HG03521 (cell line): ENCODE data around the gene PLEKHF1.
"Not testable (repeated sequence)": the region's sequence is repeated elsewhere in the genome, so short reads cannot be mapped to it uniquely, and the experiment has no call there.

Source experiments
- ATAC-seq: cut with Tn5 transposase; IDR thresholded peaks from one replicate; pipeline ENCODE4 v1.9.1; 2021; ENCODE audit warnings: mild to moderate bottlenecking, moderate library complexity; ENCODE audit not compliant: unreplicated experiment

The PLEKHF1 gene, protein sequence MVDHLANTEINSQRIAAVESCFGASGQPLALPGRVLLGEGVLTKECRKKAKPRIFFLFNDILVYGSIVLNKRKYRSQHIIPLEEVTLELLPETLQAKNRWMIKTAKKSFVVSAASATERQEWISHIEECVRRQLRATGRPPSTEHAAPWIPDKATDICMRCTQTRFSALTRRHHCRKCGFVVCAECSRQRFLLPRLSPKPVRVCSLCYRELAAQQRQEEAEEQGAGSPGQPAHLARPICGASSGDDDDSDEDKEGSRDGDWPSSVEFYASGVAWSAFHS

DNA sequence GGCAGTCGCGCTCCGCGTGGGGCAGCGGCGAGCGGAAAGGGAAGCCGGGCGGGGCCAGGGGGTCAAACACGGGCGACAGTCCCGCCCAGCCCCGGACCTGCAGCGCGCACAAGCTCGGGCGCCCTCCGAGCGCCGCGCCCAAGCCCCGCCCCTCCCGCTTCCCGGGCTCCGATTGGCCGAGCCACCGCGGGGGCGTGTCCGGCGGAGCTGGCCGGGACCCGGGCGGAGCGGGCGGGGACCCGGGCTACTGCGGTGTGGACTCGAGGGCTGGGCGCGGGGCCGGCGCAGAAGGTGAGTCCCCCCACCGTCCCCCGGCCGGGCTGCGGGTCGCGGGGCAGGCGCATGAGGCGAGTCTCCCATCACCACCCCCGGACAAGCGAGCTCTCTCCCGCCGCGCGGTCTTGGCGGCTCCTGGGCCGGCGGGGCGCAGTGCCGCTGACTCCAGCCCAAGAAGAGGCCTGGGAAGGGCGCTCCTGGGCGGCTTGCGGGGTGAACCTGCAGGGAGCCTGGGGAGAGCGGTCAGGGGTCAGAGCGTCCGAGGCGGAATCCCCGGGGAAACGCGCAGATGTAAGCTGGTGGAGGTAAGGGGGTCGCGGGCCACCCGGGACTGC lies at the start of gene PLEKHF1:
TSS of gene PLEKHF1 (plus strand) at position 247 of the 611 bp plus-strand sequence. CDS start 8,379 bp downstream, outside the sequence.
- ATAC-seq, result peak; percentile 89

DNA sequence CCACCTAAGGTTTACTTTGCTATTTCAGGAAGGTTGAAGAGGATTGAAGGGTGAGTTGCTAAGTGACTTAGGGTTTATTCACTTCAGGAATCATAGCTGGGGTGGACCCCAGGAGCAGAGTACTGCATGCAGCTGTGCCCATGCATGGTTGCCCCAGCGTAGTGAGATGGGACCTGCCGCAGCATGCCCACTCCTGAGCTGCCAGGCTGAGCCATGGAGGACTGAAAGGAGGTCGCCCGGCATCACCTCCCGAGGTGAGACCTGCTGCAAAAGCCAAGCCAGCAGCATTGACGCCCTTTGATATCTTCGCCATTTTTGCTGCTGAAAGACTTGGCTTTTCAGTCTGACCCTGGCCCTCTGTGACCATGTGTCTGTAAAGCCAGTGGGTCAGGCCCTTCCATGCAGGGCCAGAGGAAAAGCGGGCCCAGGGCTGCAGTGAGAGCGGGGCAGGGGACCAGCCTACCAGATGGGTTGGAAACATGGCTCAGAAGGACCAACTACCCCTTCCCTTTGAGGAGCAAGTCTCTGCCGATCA lies 49.3 kb upstream of the PLEKHF1 start:
- ATAC-seq, result no peak

DNA sequence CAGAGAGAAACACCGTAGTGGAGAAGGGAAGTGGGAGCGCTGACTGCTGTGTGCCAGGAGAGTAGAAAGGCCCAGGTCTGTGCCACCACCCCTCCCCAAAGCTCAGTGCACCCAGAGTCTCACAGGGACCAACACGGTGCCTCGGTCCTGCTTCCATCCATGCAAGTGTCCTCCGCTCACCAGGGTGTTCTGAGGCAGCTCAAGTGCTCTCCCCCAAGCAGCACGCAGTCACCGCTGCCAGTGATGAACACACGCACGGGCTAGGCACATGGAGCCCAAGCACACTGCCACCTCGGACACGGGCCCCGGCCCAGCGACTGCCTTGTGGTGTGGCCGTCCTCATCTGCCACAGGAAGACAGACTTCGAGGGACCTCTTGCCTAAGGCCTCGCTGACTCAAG lies 48.7 kb upstream of the PLEKHF1 start:
- no peak for ATAC-seq

DNA sequence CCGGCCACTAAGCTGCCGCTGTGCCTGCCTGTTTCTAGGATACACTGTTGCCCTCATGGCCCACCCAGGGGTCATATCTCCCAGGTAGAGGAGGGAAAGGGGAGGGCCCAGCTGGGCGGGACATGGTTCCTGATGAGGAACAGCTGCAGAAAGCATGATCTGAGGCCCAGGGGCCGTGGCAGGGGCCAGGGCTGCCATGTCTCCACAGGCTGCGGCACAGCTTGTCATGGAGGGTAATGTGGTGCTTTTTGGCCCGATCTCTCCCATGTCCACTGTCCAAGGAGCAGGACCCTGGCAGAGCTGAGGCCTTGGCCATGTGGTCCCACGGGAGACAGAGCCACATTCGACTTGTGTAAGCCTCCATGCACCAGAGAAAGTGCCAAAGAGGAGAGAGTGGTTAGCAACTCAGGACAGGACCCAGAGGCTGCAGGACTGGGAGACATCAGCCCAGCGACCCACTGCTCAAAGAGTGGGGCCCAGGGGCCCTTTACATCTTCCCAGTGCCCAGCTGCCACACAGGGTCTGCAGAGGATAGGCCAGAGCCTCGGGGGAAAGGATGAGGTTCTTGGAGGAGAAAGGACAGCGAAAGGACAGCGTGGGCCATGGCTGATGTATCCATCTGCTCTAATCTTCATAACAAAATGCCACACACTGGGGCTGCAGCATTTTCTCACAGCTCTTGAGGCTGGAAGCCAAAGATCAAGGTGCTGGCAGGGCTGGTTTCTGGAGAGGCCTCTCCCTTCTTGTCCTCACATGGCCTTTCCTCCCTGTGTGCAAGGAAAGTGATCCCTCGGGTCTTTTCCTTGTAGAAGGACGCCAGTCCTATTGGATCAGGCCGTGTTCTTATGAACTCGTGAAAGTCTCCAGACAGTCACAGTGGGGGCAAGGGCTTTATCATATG lies 47.6 kb upstream of the PLEKHF1 start:
- ATAC-seq, result no peak

DNA sequence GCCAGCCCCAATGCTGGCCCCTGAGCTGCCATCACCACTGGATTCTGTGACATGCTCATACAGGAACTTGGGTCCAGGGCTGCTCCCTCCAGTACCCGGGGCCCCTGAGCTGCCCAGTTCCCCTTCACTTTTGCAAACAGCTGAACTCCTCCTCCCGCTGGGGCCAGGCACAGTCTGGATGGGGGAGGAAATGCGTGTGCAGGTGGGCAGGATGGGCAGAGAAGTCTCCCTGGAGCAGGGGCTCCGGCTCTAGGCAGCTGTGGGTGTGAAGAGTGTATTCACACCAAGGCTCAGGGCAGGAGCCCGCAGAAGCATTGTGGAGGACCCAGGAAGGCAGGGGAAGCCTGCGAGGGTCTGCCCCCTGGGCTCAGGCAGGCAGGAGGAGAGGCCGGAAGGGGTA lies 46.8 kb upstream of the PLEKHF1 start:
- ATAC-seq, result no peak

DNA sequence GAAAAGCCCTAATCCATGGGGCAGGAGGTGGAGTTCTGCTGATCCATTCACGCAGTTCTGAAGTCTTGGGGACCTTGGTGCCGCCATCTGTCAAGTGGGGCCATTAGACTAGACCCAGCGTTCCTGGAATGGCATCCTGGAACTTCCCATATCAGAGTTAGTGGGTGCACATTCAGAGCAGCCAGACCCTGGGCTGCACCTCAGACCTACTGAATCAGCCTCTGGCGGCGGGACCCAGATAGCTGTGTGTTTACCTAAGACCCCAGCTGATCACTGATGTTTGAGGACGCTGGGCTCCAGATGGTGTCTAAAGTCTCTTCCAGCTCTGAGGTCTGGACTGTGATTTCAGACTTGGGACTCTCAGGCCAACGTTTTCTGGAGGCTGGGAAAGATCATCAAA lies 46.4 kb upstream of the PLEKHF1 start:
- ATAC-seq, result no peak

DNA sequence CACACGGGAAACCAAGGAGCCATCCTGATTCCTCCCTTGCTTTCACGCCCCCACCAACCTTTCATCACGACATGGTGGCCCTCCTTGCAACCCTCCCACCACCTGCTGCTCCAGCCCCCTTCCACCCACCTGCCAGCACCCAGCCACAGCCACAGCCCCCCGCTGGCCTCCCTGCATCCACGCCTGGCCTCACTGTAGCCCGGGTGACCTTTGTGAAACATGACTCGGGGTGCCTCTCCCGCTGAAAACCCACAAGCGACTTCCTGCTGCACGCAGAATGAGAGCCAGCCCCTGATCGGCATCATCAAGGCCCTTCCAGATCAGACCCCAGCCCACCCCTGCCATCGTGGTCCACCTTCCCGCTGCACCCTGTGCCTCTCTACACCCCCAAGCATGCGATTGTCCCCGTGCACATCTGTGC lies 44.3 kb upstream of the PLEKHF1 start:
- ATAC-seq, result no peak

DNA sequence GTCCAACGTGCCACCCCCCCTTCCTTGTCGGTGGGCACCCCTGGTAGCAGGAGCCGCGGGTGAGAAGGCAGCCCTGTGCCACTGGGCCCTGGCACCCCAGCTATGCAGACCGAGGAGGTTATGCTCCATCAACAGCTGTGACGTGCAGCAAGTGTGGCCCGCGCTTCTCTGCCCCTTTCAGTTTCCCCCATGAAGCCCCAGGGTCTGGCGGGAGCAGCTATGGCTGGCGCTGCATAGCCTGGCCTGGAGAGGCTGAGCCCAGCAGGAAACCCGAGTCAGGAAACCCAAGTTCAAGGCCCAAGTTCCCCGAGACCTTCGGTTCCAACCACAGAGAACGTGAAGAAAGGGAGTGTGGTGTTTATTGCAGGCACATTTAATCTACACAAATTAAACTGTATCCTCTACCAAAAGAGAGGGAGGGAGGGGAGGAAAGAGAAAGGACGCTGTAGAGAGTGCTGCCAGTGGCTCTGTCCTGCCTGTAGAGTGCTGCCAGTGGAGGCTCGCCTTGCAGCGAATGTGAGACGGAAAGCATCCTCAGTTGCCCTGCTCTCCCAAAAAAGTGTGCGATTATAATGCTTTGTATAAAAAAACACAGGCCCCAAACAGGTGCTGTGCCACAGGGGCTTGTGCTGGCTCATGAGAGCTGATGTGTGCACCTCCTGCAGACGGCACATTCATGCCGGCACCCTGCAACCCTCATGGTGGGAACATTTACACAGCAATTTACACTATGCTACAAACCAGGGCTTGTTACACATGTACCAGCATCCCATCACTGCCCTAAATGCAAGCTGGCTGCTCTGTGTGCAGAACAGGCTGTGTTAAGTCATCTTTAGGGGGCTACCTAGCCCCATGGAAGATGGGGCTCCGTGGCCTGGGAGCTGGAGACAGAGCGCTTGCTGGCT lies 42.8 kb upstream of the PLEKHF1 start:
- ATAC-seq, result no peak

DNA sequence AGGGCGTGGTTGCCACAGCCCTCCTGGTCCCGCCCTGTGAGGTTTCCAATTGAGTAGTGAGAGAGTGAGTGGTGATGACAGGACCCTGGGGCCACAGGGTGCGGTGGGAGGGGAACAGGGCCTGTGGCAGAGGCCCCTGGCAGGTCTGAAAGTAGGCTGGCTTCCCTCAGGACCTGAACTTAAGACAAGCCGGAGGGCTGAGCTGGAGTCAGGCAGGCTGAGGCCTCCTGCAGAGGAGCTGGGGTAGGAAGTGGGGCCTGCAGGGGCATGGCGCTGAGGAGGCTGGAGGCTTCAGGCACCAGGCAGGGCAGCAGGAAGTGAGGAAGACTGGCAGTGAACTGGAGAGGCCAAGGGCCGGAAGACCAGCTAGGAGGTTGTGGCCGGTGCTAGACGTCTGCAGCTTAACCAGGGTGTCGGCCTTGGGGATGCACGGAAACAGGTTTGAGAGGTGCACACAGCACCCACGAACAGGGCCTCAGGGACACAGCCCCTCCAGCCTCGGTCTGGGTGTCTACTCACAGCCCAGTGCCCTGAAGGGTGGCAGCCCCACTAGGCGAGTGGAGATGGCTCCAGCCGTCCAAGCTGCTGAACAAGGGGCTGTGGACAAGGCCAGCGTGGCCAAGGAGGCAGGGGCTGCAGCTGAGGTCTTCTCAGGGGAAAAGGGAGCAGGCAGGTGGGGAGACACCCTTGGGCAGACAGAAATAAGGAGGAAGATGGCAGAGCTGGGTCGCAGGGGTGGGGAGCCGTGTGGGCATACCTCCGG lies 41.4 kb upstream of the PLEKHF1 start:
- ATAC-seq, result no peak

DNA sequence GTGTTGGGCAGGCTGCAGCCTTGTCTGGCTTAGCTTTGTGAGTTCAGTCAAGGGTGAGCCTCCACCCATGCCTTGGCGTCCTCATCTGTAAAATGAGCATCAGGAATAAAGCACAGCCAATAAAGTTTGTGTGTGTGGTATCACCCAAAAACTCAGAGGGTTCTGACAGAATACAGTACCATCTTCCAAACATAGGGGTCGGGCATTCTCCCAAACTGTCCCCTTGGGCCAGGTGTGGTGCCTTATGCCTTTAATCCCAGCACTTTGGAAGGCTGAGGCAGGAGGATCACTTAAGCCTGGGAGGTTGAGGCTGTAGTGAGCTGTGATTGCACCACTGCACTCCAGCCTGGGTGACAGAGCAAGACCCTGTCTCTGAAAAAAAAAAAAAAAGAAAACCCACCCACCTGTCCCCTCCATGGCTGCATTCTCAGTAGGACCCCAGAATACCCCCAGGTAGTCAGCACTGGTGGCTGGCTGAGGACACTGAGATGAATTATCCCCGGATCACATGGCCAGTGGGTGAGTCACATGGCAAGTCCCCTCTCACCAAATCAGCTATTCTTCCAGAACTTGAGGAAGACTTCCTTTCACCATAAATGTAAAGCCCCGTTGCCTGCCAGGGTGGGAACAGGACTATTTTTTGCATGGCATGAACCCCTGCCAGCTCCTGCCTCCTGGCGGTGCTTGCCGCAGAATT lies 40.6 kb upstream of the PLEKHF1 start:
- ATAC-seq, result no peak

DNA sequence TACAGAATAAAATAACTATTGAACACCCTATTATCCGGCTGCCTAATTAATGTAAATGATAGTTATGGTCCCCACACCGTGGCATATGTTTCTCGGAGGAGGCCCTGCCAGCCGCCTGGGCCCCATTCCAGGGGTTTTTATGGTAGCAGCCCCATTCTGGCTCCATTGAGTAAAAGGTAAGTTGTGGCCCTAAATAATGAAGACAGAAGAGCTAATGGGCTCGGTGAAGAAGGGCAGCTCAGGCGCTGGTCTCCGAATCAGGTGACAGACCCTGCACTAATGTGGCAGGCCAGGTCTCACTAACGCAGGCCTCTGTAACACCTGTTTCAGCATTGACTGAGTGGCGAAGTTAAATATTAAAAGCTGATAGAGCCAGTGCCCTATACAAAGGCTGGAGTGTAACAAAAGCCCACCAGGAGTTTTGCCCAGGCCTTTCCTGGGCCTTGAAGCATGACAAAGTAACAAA lies 40.0 kb upstream of the PLEKHF1 start:
- no peak for ATAC-seq

DNA sequence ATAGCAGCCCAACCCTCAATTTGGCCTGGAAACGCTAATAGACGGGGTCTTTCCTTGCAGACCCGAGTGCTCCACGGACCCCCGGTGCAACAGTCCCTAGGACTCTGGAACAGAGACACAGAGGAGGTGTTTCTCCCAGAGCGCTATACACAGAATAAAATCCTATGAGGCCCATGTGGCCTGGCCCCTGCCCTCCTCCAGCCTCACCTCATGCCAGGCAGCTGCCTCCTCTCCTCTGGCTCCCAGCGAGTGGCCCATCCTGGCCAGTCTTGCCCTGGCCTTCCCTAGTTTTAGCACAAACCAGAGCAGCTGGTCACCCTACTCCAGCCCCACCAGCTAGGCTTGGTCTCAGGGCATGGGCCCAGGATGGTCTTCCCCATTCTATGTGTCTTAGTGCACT lies 38.9 kb upstream of the PLEKHF1 start:
- ATAC-seq, result no peak

DNA sequence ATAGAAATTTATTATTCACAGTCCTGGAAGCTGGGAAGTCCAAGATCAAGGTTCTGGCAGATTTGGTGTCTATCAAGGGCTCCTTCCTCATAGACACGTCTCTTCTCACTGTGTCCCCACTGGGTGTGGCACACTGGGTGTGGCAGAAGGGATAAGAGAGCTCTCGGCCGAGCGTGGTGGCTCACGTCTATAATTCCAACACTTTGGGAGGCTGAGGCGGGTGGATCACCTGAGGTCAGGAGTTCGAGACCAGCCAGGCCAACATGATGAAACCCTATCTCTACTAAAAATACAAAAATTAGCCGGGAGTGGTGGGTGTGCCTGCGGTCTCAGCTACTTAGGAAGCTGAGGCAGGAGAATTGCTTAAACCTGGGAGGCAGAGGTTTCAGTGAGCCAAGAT lies 38.4 kb upstream of the PLEKHF1 start:
- ATAC-seq, result not testable (repeated sequence)

DNA sequence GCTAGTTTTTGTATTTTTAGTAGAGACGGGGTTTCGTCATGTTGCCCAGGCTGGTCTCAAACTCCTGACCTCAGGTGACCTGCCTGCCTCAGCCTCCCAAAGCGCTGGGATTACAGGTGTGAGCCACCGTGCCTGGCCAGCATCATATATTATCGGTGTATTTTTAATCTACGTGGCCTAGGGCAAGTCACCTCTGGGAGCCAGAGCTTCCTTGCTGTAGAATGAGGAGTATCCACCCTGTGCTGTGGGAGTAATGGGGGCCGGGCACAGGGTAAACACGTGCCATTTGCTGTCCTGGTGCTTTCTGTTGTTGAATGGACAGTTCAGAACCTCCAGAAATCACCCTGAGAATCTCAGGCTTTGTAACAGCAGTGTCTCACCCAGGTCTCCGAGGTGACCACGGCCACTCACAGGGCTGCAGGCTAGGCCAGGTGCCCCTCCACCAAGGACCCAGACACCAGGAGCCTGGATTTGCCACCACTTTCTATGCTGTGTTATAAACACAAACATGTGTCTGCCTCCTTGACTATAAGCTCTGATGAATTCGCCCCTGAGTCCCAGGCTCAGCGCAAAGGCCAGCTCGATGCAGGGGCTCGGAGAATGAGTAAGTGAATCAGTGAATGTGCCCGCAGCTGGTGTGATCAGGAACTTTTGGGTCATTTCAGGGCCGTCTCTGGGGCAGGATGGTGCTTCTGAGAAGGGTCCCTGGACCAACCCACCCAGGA lies 36.4 kb upstream of the PLEKHF1 start:
- no peak for ATAC-seq

DNA sequence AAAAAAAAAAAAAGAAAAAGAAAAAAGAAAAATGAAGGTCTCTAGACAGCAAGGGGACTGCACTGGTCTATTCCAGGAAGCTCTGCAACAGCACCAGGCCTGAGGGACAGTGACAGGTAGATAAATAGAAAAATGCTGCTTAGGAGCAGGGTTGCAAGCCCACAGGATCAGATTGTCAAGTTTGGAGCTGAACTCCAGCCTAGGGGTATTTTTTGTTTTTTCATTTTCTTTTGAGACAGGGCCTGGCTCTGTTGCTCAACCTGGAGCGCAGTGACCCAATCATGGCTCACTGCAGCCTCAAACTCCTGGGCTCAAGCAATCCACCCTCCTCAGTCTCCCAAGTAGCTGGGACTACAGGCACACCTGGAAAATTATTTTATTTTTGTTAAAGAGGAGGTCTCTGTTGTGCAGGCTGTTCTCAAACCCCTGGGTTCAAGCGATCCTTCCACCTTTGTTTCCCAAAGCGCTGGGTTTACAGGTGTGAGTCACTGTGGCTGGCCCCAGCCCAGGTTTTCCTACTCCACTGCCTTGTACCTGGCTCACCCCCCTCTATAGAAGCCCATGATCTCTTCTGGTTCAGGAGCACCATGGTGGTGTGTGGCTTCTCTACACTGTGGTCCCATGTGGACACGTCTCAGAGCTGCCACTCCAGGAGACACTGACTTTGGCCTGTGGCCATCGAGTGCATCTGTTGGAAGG lies 35.3 kb upstream of the PLEKHF1 start:
- no peak for ATAC-seq

DNA sequence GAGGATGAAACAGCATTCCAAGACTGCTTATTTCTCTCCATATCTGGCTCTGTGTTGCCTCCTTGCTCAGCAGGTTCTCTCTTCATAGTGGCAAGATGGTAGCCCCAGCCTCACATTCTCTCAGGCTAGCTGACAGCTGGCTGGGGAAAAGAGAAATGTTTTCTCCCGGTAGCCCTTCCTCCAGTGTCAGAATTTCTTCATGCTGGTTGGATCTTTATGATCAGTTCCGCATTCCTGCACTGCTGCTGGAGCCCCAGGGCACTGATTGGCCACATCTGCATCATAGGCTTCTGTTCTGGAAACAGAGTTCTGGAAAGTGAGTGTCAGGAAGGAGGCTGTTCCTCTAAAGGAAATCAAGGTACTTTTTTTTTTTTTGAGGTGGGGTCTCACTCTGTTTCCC lies 34.6 kb upstream of the PLEKHF1 start:
- no peak for ATAC-seq

DNA sequence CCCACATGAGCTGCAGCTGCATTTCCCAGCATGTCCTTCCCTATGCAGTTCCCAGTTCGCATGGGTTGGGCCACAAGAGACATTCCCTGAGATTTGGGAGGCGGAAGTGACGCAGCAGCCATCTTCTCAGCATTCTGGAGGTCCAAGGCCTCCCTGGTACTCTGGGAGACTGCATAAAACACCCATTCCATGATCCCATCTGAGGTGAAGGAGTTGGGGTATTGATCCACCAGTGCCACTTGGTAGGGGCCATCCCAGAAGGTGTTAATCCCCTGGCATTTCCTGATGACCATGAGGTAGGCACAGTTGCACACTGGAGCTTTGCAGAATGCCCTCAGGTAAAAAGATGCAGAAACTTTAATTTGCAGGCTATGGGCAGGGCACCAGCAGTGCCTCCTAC lies 33.8 kb upstream of the PLEKHF1 start:
- no peak for ATAC-seq

DNA sequence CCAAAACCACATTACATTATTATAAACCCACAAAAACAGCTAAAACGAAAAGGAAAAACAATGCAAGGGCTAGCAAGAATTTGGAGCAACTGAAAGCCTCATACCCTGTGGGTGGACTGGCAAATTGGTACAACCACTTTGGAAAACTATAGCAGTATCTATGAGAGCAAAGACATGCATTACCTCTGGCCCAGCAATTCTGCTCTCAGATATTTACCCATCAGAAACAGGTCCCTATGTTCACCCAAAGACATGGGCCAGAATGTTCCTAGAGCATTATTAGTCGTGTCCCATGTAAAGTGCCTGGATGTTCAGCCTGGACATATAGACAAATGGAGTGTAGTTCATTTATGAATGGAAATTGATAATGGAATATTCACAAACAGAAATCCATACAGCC lies 31.3 kb upstream of the PLEKHF1 start:
- no peak for ATAC-seq
